HCT116 (cell line): ENCODE data around the gene HRK. TPM values are rescaled to one million over a fixed set of nuclear protein-coding genes. Genes with fewer than 3 reads are reported as not detected.

Source experiments
- ATAC-seq: fragments of 200-7000 bp; cut with Tn5 transposase; 2 replicates; pipeline ENCODE4 v1.9.1; 2020; ENCODE audit warnings: mild to moderate bottlenecking, moderate library complexity
- BruUV-seq: library from RNA; stranded (reverse); fragments of 400-500 nt; replicated peaks from 2 replicates; lab custom pipeline; 2021; lab: Mats Ljungman, UMichigan
- CTCF ChIA-PET: fragments of 300-600 bp; sonication (Branson Sonifier 250); formaldehyde crosslinking; loops from one replicate; lab custom pipeline; 2021; ENCODE audit warnings: antibody characterized with exemption; lab: Charles Lee
- POLR2A ChIA-PET: fragments of 300-600, 350-600 bp; sonication (Branson Sonifier 250); formaldehyde crosslinking; loops from one replicate; lab custom pipeline; 2021; ENCODE audit warnings: antibody characterized with exemption; lab: Charles Lee
- RAD21 ChIA-PET, 2 experiments: fragments of 300-600 bp; sonication (Branson Sonifier 250); formaldehyde crosslinking; loops; one replicate each; lab custom pipeline; 2023; ENCODE audit warnings: low total read pairs in 2 of 2; ENCODE audit not compliant: uncharacterized antibody in 2 of 2, unreplicated experiment in 2 of 2, low non-redundant PET in 1 of 2; lab: Charles Lee
- DNase-seq: peaks from one replicate; pipeline ENCODE4 v3.0.0-alpha.2; 2010; ENCODE audit warnings: low read depth, low spot score
- H2AFZ ChIP-seq: fragments of 200-600 bp; shearing (Covaris generic), sonication (generic); 2 replicates; pipeline ENCODE4 v1.6.1; 2017; ENCODE audit warnings: low read depth, mixed run types, mixed read lengths, antibody characterized with exemption, low read length; ENCODE audit not compliant: poor library complexity, severe bottlenecking
- H3K27ac ChIP-seq: 2 replicates; pipeline ENCODE4 v1.5.1; 2012; ENCODE audit warnings: low read depth, low read length
- H3K27me3 ChIP-seq: fragments of 200-600 bp; sonication (generic); 2 replicates; pipeline ENCODE4 v1.6.1; 2016; ENCODE audit warnings: mixed run types, low read length, mixed read lengths; ENCODE audit not compliant: insufficient read depth
- H3K36me3 ChIP-seq, 2 experiments: fragments of 200-500 bp in 1 of 2; fragments of 200-600 bp in 1 of 2; sonication (Bioruptor generic) in 1 of 2; sonication (generic) in 1 of 2; 2 replicates each; pipeline versions ENCODE4 v1.5.1 to v1.6.1; 2014 to 2016; ENCODE audit warnings: low read length in 2 of 2, inconsistent platforms in 1 of 2, mixed read lengths in 1 of 2, mixed run types in 1 of 2; ENCODE audit not compliant: insufficient read depth in 2 of 2, control insufficient read depth in 1 of 2
- H3K4me1 ChIP-seq, 2 experiments: fragments of 200-600 bp in 1 of 2; sonication (generic) in 1 of 2; 2 replicates each; pipeline versions ENCODE4 v1.5.1 to v1.6.1; 2012 to 2017; ENCODE audit warnings: low read length in 2 of 2, inconsistent platforms in 1 of 2, mild to moderate bottlenecking in 1 of 2, mixed read lengths in 1 of 2, mixed run types in 1 of 2, moderate library complexity in 1 of 2; ENCODE audit not compliant: insufficient read depth in 2 of 2, control insufficient read depth in 1 of 2
- H3K4me2 ChIP-seq: fragments of 200-600 bp; sonication (generic); 2 replicates; pipeline ENCODE4 v1.6.1; 2017; ENCODE audit warnings: mixed run types, low read length, mixed read lengths
- H3K4me3 ChIP-seq, 2 experiments: fragments of 200-600 bp in 1 of 2; sonication (generic) in 1 of 2; replicated peaks in 1 of 2; 2 replicates each; pipeline ENCODE4 v1.5.1; 2011 to 2016; ENCODE audit warnings: low read length in 2 of 2, control low read depth in 1 of 2, low read depth in 1 of 2, mild to moderate bottlenecking in 1 of 2, mixed read lengths in 1 of 2, mixed run types in 1 of 2
- H3K79me2 ChIP-seq: fragments of 200-600 bp; sonication (generic); 2 replicates; pipeline ENCODE4 v1.6.1; 2017; ENCODE audit warnings: mild to moderate bottlenecking, mixed run types, low read length, moderate library complexity, mixed read lengths; ENCODE audit not compliant: insufficient read depth
- H3K9ac ChIP-seq: fragments of 200-600 bp; sonication (generic); 2 replicates; pipeline ENCODE4 v1.6.1; 2016; ENCODE audit warnings: low read length, mixed read lengths
- H3K9me2 ChIP-seq: fragments of 200-600 bp; sonication (generic), shearing (Covaris generic); 2 replicates; pipeline ENCODE4 v1.6.1; 2017; ENCODE audit warnings: mixed run types, mild to moderate bottlenecking, moderate library complexity; ENCODE audit not compliant: insufficient read depth
- H3K9me3 ChIP-seq, 2 experiments: fragments of 200-500 bp in 1 of 2; fragments of 200-600 bp in 1 of 2; sonication (Bioruptor generic) in 1 of 2; sonication (generic) in 1 of 2; 2 replicates each; pipeline ENCODE4 v1.6.1; 2014 to 2017; ENCODE audit warnings: low read length in 2 of 2, mixed read lengths in 2 of 2, inconsistent platforms in 1 of 2, low read depth in 1 of 2, mild to moderate bottlenecking in 1 of 2, mixed run types in 1 of 2, moderate library complexity in 1 of 2; ENCODE audit not compliant: control insufficient read depth in 1 of 2, insufficient read depth in 1 of 2
- H4K20me1 ChIP-seq: fragments of 200-600 bp; sonication (generic), shearing (Covaris generic); 2 replicates; pipeline ENCODE4 v1.6.1; 2017; ENCODE audit warnings: mixed run types, mild to moderate bottlenecking, moderate library complexity; ENCODE audit not compliant: insufficient read depth
- ATF3 ChIP-seq: IDR thresholded peaks from 2 replicates; pipeline ENCODE4 v1.6.1; 2012
- CBX3 ChIP-seq: IDR thresholded peaks from 2 replicates; pipeline ENCODE4 v1.6.1; 2012; ENCODE audit warnings: low read depth
- CEBPB ChIP-seq: IDR thresholded peaks from 2 replicates; pipeline ENCODE4 v1.6.1; 2012; ENCODE audit warnings: low read depth
- EGR1 ChIP-seq: IDR thresholded peaks from 2 replicates; pipeline ENCODE4 v1.6.1; 2012; ENCODE audit warnings: low read depth
- ELF1 ChIP-seq: IDR thresholded peaks from 2 replicates; pipeline ENCODE4 v1.6.1; 2012; ENCODE audit warnings: low read depth, borderline replicate concordance
- EZH2phosphoT487 ChIP-seq: fragments of 200-600 bp; IDR thresholded peaks from 2 replicates; pipeline ENCODE4 v1.6.1; 2018; ENCODE audit warnings: antibody characterized with exemption, borderline replicate concordance
- FOSL1 ChIP-seq: IDR thresholded peaks from 2 replicates; pipeline ENCODE4 v1.6.1; 2012; ENCODE audit warnings: low read depth
- JUND ChIP-seq: IDR thresholded peaks from 2 replicates; pipeline ENCODE4 v1.6.1; 2012
- MAX ChIP-seq: IDR thresholded peaks from 2 replicates; pipeline ENCODE4 v1.6.1; 2012
- POLR2A ChIP-seq: IDR thresholded peaks from 2 replicates; pipeline ENCODE4 v1.7.0; 2011; ENCODE audit warnings: borderline replicate concordance; ENCODE audit not compliant: insufficient read depth, insufficient read length; ENCODE audit errors: extremely low read depth
- POLR2AphosphoS5 ChIP-seq: IDR thresholded peaks from 2 replicates; pipeline ENCODE4 v1.6.1; 2011; ENCODE audit warnings: mild to moderate bottlenecking, low read depth, low read length, moderate library complexity
- REST ChIP-seq: IDR thresholded peaks from 2 replicates; pipeline ENCODE4 v1.6.1; 2012; ENCODE audit warnings: low read depth
- SIN3A ChIP-seq: IDR thresholded peaks from 2 replicates; pipeline ENCODE4 v1.6.1; 2012; ENCODE audit warnings: low read depth
- SRF ChIP-seq: IDR thresholded peaks from 2 replicates; pipeline ENCODE4 v1.6.1; 2012; ENCODE audit warnings: low read depth
- TCF7L2 ChIP-seq: IDR thresholded peaks from 2 replicates; pipeline ENCODE4 v1.7.0; 2011; ENCODE audit warnings: borderline replicate concordance, inconsistent platforms; ENCODE audit not compliant: insufficient read depth, insufficient read length; ENCODE audit errors: extremely low read depth
- YY1 ChIP-seq: IDR thresholded peaks from 2 replicates; pipeline ENCODE4 v1.6.1; 2011; ENCODE audit warnings: low read length, low read depth, moderate library complexity, mild to moderate bottlenecking; ENCODE audit not compliant: insufficient replicate concordance; ENCODE audit errors: extremely low read depth
- ZFX ChIP-seq: fragments of 450-650 bp; IDR thresholded peaks from 2 replicates; pipeline ENCODE4 v1.6.1; 2017
- ZNF274 ChIP-seq: fragments of 200-500 bp; sonication (Bioruptor generic); IDR thresholded peaks from 2 replicates; pipeline ENCODE4 v1.6.1; 2014; ENCODE audit warnings: mild to moderate bottlenecking, low read depth, low read length, inconsistent platforms
- intact Hi-C: fragments of 100-400 bp; cut with micrococcal nuclease; formaldehyde crosslinking; loops from 2 replicates; pipeline ENCODE4 v1.10.0; 2022
- total RNA-seq: library from RNA; stranded (reverse); gene quantifications from one replicate; pipeline ENCODE4 v1.2.1, GENCODE V29; 2021; ENCODE audit not compliant: unreplicated experiment
- TF ChIP-seq, protein P1 (sequence below): IDR thresholded peaks from 2 replicates; pipeline ENCODE4 v1.6.1; 2011; ENCODE audit warnings: mild to moderate bottlenecking, low read length, moderate library complexity; ENCODE audit not compliant: insufficient replicate concordance; ENCODE audit errors: extremely low read depth

Gene HRK
- total RNA-seq, 1 experiment from 2014 or later: 4.3 TPM

DNA sequence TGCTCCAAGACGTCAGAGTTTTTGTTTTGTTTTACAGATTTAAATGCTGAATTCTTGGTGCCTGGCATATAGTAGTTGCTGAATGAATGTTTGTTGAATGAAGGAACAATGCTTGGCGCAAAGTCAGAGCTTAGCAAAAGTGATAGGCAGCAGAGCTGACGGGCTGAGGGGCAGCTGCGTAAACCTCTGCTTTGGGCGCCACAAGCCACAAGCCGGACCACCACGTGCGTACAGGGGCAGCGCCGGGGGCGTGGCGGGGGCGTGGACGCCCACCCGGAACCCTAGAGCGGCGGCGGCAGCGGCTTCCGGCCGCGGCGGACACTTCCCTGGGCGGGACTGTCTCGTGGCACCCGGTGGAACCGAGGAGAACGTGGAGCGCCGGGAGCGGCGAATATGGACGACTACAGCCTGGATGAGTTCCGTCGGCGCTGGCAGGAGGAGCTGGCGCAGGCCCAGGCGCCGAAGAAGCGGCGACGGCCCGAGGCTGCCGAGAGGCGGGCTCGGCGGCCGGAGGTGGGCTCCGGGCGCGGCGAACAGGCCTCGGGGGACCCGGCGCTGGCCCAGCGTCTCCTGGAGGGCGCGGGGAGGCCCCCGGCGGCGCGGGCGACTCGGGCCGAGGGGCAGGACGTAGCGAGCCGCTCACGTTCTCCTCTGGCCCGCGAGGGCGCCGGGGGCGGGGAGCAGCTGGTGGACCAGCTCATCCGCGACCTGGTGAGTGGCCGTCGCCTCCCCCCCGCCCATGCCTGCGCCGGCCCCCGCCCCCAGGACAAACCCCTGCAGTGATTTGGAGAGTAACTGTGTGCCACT is 29.6 kb upstream of the HRK start, which contains the start of gene FBXW8 (continued):
- TF ChIP-seq, protein P1, sequence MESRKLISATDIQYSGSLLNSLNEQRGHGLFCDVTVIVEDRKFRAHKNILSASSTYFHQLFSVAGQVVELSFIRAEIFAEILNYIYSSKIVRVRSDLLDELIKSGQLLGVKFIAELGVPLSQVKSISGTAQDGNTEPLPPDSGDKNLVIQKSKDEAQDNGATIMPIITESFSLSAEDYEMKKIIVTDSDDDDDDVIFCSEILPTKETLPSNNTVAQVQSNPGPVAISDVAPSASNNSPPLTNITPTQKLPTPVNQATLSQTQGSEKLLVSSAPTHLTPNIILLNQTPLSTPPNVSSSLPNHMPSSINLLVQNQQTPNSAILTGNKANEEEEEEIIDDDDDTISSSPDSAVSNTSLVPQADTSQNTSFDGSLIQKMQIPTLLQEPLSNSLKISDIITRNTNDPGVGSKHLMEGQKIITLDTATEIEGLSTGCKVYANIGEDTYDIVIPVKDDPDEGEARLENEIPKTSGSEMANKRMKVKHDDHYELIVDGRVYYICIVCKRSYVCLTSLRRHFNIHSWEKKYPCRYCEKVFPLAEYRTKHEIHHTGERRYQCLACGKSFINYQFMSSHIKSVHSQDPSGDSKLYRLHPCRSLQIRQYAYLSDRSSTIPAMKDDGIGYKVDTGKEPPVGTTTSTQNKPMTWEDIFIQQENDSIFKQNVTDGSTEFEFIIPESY: no peak

DNA sequence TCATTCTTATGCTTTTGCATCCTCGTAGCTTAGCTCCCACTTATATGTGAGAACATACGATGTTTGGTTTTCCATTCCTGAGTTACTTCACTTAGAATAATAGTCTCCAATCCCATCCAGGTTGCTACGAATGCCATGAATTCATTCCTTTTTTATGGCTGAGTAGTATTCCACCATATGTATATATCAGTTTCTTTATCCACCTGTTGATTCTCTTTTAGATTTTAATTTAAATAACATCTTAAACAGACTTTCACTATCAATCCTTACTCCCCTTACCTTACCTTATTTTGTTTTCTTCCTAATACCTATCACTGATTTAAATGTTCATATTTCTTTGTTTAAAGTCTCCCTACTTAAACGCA is 29.0 kb upstream of the HRK start:
- Histone ChIP-seq H3K4me3 (peak overlapping the region; percentile 75 to 88), H2AFZ (peak overlapping the region; percentile 55), H3K36me3 (no peaks in the 10 kb centered on the region), H3K9me3 (no peaks in the 10 kb centered on the region), H3K27me3 (no peaks in the 10 kb centered on the region), H3K9me2 (no peaks in the 10 kb centered on the region), H3K27ac (peak overlapping the region; percentile 81; the same call in 1 of the 2 replicates), H3K4me1 (peaks cover 8 to 21% of the 10 kb centered on the region in 2 experiments), H3K79me2 (peaks cover 43% of the 10 kb centered on the region), H3K4me2 (peak overlapping the region; percentile 78), H3K9ac (peak overlapping the region; percentile 88), H4K20me1 (no peaks in the 10 kb centered on the region)
- intact Hi-C loops: no loop called here
- CTCF ChIA-PET: interaction anchor here (1.0 kb wide), 1 partner anchor 15 kb away, joined by 3 read pairs; no protein-coding TSS in a partner anchor
- TF ChIP-seq ELF1 (no peak), CEBPB (no peak), EZH2phosphoT487 (no peak), CBX3 (no peak), MAX (no peak), EGR1 (no peak), ATF3 (no peak), POLR2AphosphoS5 (no peak), JUND (no peak), SIN3A (no peak), SRF (no peak), YY1 (no peak), ZFX (no peak), TCF7L2 (no peak), ZNF274 (no peak), FOSL1 (no peak), REST (no peak), POLR2A (no peak)
- RAD21 ChIA-PET: no interaction called here
- POLR2A ChIA-PET: no interaction called here
- DNase-seq: no peak
- no peak for ATAC-seq
- BruUV-seq: no TSS peak
